Heart left ventricle (tissue), 13 donors: ENCODE results near the gene SLC37A1.

Experiments
- CTCF ChIP-seq, 12 donors: fragments of 200-600 bp; sonication (generic) in 4 of 12; IDR thresholded peaks; one replicate each; pipeline versions ENCODE4 v1.5.0 to v1.8.0; 2018 to 2022; ENCODE audit warnings: antibody characterized with exemption in 12 of 12, mild to moderate bottlenecking in 5 of 12
- POLR2A ChIP-seq, 2 donors: fragments of 450-650 bp; IDR thresholded peaks; one replicate each; pipeline ENCODE4 v1.6.1; 2017; ENCODE audit warnings: antibody characterized with exemption in 2 of 2, mild to moderate bottlenecking in 2 of 2, moderate library complexity in 2 of 2
- donor health status: ischemic (EF 13 %, LVEDD 7.1; RV severe dilation, severe dysfunction).
- donor health status: DM: no; HTN: yes; CAD: no.
- donor health status: DM: no; HTN: no; CAD: no.
- donor health status: ischemic (EF 25% LVEDD 6.9; RV normal size, moderate dysfunction).
- donor health status: ischemic (EF 25% LVEDD 5.7; RV mildly dilated, moderate dysfunction).
- donor health status: ischemic (EF 35%, LVEDD 5.7; RV mildly dilated, moderate dysfunction).
- donor health status: nonischemic (EF 11% LVEDD 7.7; RV severe dilation, severe dysfunction).
- donor health status: DM: yes; HTN: yes; CAD: no.
- donor health status: PGD.
- donor health status: ischemic (EF 29% LVEDD 5.4; RV normal size, mild dysfunction).
- donor health status: nonischemic (EF 23%, LVEDD 6.1; RV moderate dilation, normal function).

GRCh38 chr21:42542196-42542595 is 28.5 kb downstream of the SLC37A1 start:
- no peak for TF ChIP-seq CTCF (IDR thresholded peaks at IDR 0.05)
- TF ChIP-seq POLR2A (IDR thresholded peaks at IDR 0.05), result no peak
